Fibroblast of the aortic adventitia (primary cell): Measurements from ENCODE around the gene EIF4E3. TPM values are rescaled to one million over a fixed set of nuclear protein-coding genes. Genes with fewer than 3 reads are reported as not detected.
A peak's percentile ranks its signal among the peaks of the same experiment; 100 is the strongest.

Source experiments
- DNase-seq: peaks from one replicate; pipeline ENCODE4 v3.0.0-alpha.2; 2010; ENCODE audit warnings: low read depth
- H3K4me3 ChIP-seq: 2 replicates; pipeline ENCODE4 v1.5.1; 2011; ENCODE audit warnings: low read depth, mild to moderate bottlenecking, control low read depth, low read length, moderate library complexity
- total RNA-seq: library from RNA; depleted of rRNA; stranded (reverse); fragments of >200 nt; gene quantifications from 2 replicates; pipeline ENCODE4 v1.2.3, GENCODE V29; 2012; ENCODE audit warnings: low replicate concordance
- TF ChIP-seq, protein P1 (sequence below): IDR thresholded peaks from 2 replicates; pipeline ENCODE4 v1.5.1; 2011; ENCODE audit warnings: mild to moderate bottlenecking, low read length, control low read depth, inconsistent platforms; ENCODE audit not compliant: insufficient read depth

Gene EIF4E3
- total RNA-seq, 1 donor, result 2.2 TPM

DNA sequence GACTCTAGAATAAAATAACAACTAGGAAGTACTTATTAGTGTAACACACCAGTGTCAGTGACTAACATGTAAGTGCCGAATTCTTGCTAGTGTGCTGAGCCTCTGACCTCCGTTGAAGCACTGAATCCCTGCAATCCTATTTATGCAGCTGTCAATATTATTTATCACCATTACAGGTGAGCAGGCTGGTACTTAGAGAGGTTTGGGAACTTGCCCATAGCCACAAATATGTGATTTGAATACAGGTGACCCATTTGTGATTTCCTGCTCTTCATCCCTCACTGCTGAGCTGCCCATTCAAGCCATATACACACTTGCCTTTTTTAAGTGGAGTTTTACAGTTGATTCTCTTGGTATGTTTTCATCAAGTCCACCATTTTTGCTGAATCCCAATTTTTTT lies 12.2 kb downstream of the EIF4E3 start:
- TF ChIP-seq, protein P1, sequence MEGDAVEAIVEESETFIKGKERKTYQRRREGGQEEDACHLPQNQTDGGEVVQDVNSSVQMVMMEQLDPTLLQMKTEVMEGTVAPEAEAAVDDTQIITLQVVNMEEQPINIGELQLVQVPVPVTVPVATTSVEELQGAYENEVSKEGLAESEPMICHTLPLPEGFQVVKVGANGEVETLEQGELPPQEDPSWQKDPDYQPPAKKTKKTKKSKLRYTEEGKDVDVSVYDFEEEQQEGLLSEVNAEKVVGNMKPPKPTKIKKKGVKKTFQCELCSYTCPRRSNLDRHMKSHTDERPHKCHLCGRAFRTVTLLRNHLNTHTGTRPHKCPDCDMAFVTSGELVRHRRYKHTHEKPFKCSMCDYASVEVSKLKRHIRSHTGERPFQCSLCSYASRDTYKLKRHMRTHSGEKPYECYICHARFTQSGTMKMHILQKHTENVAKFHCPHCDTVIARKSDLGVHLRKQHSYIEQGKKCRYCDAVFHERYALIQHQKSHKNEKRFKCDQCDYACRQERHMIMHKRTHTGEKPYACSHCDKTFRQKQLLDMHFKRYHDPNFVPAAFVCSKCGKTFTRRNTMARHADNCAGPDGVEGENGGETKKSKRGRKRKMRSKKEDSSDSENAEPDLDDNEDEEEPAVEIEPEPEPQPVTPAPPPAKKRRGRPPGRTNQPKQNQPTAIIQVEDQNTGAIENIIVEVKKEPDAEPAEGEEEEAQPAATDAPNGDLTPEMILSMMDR, result no peak
- H3K4me3 ChIP-seq, result no peak overlapping the region
- no peak for DNase-seq

DNA sequence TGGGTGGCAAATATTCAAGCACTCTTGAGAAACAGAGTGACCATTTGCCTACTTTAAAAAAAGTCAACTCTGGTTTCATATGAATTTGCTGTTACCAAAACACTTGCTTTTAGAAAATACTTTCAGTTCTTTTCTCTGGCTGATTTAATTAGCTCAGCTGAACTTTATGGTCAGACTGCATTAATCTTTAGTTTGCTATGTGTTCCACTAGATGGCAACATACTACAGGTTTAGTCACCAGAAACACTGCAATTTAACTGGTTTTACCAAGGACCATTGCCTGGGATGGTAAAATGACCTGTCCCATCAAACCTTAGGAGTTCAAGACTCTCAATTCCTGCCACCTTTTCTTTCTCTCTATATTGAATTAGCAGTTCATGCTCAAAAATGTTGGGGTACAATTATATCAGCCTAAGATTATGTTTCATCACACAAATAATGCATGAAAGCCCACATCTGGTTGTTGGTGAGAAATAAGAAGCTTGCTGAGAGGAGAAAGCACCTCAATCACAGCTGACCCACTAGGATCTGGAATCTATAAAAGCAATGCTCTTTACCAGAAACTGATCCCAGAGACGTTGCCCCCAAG lies 14.2 kb downstream of the EIF4E3 start:
- TF ChIP-seq, protein P1, result peak; percentile 60
- DNase-seq, result peak; percentile 68
- no peak overlapping the region for H3K4me3 ChIP-seq

DNA sequence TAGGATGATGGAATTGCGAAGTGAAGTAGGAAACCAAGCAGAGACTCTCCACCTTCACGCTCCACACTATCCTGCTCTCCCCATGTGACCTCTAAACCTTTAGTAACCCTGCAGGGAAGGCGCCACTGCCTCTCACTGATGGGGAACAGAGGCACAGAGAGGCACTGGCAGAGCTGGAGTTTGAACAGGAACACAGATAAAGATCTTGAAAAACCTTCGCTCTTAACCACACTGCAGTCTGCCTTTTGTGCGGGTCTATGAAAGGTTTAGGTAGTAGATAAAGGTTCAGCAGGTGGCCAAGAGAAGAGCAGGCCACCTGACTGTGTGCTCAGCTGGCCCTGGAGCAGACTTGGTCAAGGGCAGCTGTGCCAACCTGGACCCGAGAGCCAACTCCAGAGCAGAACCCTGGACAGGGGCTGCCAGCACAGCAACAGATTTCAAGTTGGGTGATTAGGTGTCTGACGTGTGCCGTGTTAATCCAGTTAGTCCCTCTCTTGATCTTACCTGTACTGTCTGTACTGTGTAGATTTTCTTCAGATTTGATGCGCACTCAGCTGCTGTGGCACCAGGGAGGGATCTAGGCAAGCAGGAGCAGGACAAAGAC lies 15.2 kb downstream of the EIF4E3 start:
- TF ChIP-seq, protein P1, result no peak
- DNase-seq, result no peak

DNA sequence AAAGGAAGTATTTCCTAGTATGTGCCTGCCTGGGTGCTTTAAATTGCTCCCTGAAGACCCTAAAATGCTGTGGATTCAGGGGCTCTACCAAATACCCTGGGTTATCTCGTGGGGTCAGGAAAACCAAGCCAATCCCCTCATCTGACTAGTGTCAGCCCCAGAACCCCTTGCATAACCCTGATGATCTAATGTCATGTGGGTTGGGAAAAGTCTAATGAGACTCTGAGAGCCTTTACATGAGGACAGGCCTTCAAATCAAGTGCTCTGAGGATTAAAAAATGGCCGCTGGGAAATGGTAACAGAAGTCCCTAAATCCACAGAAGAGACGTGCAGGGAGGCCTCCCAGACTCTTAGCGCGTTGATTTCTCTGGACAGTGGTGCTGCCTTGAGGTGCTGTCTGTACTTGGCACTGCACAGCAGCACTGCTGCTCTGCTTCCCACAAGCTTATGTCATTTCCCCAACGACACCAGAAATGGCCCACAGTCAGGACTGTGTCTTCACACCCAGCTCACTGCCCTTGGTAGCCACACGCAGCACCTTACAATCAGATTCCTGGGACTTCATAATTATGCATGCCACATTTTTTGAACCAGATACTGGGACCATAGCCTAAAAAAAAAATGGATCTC lies 16.6 kb downstream of the EIF4E3 start:
- H3K4me3 ChIP-seq, result no peak overlapping the region
- TF ChIP-seq, protein P1, result no peak
- no peak for DNase-seq

More for the DNA sequence above, 15.2 kb downstream of the EIF4E3 start:
- no peak overlapping the region for H3K4me3 ChIP-seq

DNA sequence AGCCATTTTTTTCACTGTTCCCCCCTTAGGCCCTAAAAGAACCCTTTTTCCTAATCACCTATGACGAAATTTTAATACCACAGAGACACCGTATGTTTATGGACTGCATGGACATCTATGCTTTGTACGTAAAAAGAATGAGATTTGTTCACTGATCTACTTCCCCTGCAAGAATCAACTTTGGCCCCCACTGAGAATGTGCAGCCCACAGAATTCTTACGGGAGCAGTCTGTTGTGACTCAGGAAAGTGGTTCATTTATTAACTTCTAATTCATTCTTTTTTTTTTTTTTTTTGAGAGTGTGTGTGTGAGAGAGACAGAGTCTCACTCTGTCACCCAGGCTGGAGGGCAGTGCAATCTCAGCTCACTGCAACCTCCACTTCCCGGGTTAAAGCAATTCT lies 17.6 kb downstream of the EIF4E3 start:
- TF ChIP-seq, protein P1, result no peak
- DNase-seq, result no peak
- H3K4me3 ChIP-seq, result no peak overlapping the region

DNA sequence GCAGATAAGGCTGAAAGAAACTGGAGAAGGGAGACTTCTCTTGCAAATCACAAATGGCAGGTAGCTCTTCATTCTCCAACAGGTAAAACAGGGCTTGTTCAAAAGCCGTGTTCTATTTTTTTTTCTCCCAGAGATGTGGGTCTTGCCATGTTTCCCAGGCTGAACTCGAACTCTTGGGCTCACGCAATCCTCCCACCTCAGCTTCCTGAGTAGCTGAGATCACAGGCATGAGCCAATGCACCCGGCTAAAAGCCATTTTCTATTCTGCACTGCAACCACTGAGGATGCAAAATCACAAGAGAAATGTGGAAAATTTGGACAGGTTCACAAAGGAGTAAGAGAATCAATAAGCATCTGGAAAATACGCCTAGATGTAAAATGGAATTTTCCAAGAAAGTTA lies 19.5 kb downstream of the EIF4E3 start:
- TF ChIP-seq, protein P1, result no peak
- no peak overlapping the region for H3K4me3 ChIP-seq
- DNase-seq, result no peak
